Measurements from ENCODE around the gene ELOVL1. TPM values are rescaled to one million over a fixed set of nuclear protein-coding genes. Genes with fewer than 3 reads are reported as not detected.

The ELOVL1 gene
- total RNA-seq, 1 experiment from 2014 or later = 91.3 TPM

DNA sequence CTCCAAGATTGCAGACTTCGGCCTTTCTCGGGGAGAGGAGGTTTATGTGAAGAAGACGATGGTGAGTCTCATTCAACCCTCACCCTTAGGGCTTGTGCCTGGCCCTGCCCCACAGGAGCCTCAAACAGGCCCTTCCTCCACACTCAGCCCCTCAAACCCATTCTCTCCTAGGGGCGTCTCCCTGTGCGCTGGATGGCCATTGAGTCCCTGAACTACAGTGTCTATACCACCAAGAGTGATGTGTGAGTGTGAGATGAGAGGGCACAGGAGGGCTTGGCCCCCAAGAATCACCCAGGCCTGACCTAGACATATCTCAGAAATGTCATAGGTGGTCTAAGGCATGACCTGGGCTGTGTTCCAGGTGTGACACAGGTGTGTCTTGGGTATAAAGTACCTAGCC is 48.5 kb downstream of the ELOVL1 start:
- DNase-seq (ENCODE audit: low read depth, low spot score) (no peak), ATAC-seq (no peak)
- Histone ChIP-seq H3K9me3 (ENCODE audit: control insufficient read depth in 1 of 2, insufficient read depth in 1 of 2, low read depth in 1 of 2, low read length in 2 of 2) (no peaks in the 10 kb centered on the region), H3K4me1 (ENCODE audit: control insufficient read depth in 1 of 2, insufficient read depth in 2 of 2, low read length in 2 of 2) (peaks cover 0 to 27% of the 10 kb centered on the region in 2 experiments; a peak in 2 of 4 replicates), H3K79me2 (ENCODE audit: insufficient read depth, low read length) (no peaks in the 10 kb centered on the region), H3K4me2 (ENCODE audit: low read length) (no peak overlapping the region), H3K36me3 (ENCODE audit: control insufficient read depth in 1 of 2, insufficient read depth in 2 of 2, low read length in 2 of 2) (no peaks in the 10 kb centered on the region), H3K27ac (ENCODE audit: low read depth, low read length) (no peak overlapping the region), H3K27me3 (ENCODE audit: insufficient read depth, low read length) (no peaks in the 10 kb centered on the region), H3K9me2 (ENCODE audit: insufficient read depth) (no peaks in the 10 kb centered on the region), H4K20me1 (ENCODE audit: insufficient read depth) (no peaks in the 10 kb centered on the region), H3K9ac (ENCODE audit: low read length) (no peak overlapping the region), H3K4me3 (replicated peaks in 1 of 2; ENCODE audit: low read depth in 1 of 2, low read length in 2 of 2) (no peak overlapping the region), H2AFZ (ENCODE audit: low read depth, low read length, poor library complexity, severe bottlenecking) (no peak overlapping the region)
- no TSS peak for BruUV-seq (replicated peaks)
- ChIA-PET POLR2A (no interaction called here), CTCF (no interaction called here), RAD21 (ENCODE audit: low non-redundant PET in 1 of 2, low total read pairs in 2 of 2, uncharacterized antibody in 2 of 2, unreplicated experiment in 2 of 2) (no interaction called here)
- TF ChIP-seq EZH2 (IDR thresholded peaks at IDR 0.05) (no peak), FOSL1 (IDR thresholded peaks at IDR 0.05; ENCODE audit: low read depth) (no peak), SP1 (IDR thresholded peaks at IDR 0.05; ENCODE audit: low read depth) (no peak), SIN3A (IDR thresholded peaks at IDR 0.05; ENCODE audit: low read depth) (no peak)
- TF ChIP-seq, protein P1, sequence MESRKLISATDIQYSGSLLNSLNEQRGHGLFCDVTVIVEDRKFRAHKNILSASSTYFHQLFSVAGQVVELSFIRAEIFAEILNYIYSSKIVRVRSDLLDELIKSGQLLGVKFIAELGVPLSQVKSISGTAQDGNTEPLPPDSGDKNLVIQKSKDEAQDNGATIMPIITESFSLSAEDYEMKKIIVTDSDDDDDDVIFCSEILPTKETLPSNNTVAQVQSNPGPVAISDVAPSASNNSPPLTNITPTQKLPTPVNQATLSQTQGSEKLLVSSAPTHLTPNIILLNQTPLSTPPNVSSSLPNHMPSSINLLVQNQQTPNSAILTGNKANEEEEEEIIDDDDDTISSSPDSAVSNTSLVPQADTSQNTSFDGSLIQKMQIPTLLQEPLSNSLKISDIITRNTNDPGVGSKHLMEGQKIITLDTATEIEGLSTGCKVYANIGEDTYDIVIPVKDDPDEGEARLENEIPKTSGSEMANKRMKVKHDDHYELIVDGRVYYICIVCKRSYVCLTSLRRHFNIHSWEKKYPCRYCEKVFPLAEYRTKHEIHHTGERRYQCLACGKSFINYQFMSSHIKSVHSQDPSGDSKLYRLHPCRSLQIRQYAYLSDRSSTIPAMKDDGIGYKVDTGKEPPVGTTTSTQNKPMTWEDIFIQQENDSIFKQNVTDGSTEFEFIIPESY (IDR thresholded peaks at IDR 0.05; ENCODE audit: extremely low read depth, insufficient replicate concordance, low read length) = no peak
- TF ChIP-seq, protein P2, sequence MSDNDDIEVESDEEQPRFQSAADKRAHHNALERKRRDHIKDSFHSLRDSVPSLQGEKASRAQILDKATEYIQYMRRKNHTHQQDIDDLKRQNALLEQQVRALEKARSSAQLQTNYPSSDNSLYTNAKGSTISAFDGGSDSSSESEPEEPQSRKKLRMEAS (IDR thresholded peaks at IDR 0.05) = no peak
- intact Hi-C loops (cut with micrococcal nuclease) = no loop called here

DNA sequence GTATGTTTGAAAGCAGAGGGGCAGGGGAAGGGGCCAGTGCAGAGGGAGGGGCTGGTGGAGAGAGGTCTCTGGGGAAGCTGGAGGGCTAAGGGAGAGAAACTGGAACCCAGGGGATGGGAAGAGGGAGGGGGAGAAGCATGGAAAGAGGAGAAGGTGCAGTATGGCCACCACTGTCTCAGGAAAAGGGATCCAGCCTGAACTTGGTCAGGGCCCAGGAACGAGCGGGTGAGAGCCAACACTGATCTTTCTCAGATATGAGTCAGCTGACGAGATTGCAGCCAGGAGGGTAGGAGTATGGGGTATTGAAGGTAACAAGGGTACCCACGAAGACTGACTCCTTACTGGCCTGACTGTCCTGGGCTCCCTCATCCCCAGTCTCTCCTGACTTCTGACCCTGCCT is 49.0 kb downstream of the ELOVL1 start:
- ATAC-seq = no peak
- intact Hi-C loops (cut with micrococcal nuclease) = no loop called here
- H2AFZ ChIP-seq (ENCODE audit: low read depth, low read length, poor library complexity, severe bottlenecking) = no peak overlapping the region

More for the DNA sequence above, 49.0 kb downstream of the ELOVL1 start:
- H3K9me2 ChIP-seq (ENCODE audit: insufficient read depth) = no peaks in the 10 kb centered on the region
- no peaks in the 10 kb centered on the region for H3K36me3 ChIP-seq (ENCODE audit: control insufficient read depth in 1 of 2, insufficient read depth in 2 of 2, low read length in 2 of 2)
- no peak overlapping the region for H3K27ac ChIP-seq (ENCODE audit: low read depth, low read length)
- no peak for TF ChIP-seq TCF7L2 (IDR thresholded peaks at IDR 0.05; ENCODE audit: borderline replicate concordance, extremely low read depth, insufficient read depth, insufficient read length)
- TF ChIP-seq FOSL1 (IDR thresholded peaks at IDR 0.05; ENCODE audit: low read depth) = no peak
- TF ChIP-seq, protein P1 (IDR thresholded peaks at IDR 0.05; ENCODE audit: extremely low read depth, insufficient replicate concordance, low read length) = no peak
- TF ChIP-seq SIN3A (IDR thresholded peaks at IDR 0.05; ENCODE audit: low read depth) = no peak
- no peak for TF ChIP-seq JUND (IDR thresholded peaks at IDR 0.05)
- TF ChIP-seq POLR2A (IDR thresholded peaks at IDR 0.05; ENCODE audit: borderline replicate concordance, extremely low read depth, insufficient read depth, insufficient read length) = no peak
- TF ChIP-seq YY1 (IDR thresholded peaks at IDR 0.05; ENCODE audit: extremely low read depth, insufficient replicate concordance, low read depth, low read length) = no peak
- TF ChIP-seq CBX3 (IDR thresholded peaks at IDR 0.05; ENCODE audit: low read depth) = no peak
- no peak for TF ChIP-seq SP1 (IDR thresholded peaks at IDR 0.05; ENCODE audit: low read depth)
- no peak for TF ChIP-seq EZH2 (IDR thresholded peaks at IDR 0.05)
- H3K9me3 ChIP-seq (ENCODE audit: control insufficient read depth in 1 of 2, insufficient read depth in 1 of 2, low read depth in 1 of 2, low read length in 2 of 2) = no peaks in the 10 kb centered on the region
- peaks cover 0 to 27% of the 10 kb centered on the region in 2 experiments; a peak in 2 of 4 replicates for H3K4me1 ChIP-seq (ENCODE audit: control insufficient read depth in 1 of 2, insufficient read depth in 2 of 2, low read length in 2 of 2)
- BruUV-seq (replicated peaks) = no TSS peak
- H3K27me3 ChIP-seq (ENCODE audit: insufficient read depth, low read length) = no peaks in the 10 kb centered on the region
- H3K4me3 ChIP-seq (replicated peaks in 1 of 2; ENCODE audit: low read depth in 1 of 2, low read length in 2 of 2) = no peak overlapping the region
- ChIA-PET POLR2A (no interaction called here), CTCF (no interaction called here), RAD21 (ENCODE audit: low non-redundant PET in 1 of 2, low total read pairs in 2 of 2, uncharacterized antibody in 2 of 2, unreplicated experiment in 2 of 2) (no interaction called here)
- no peak overlapping the region for H3K9ac ChIP-seq (ENCODE audit: low read length)
- no peaks in the 10 kb centered on the region for H4K20me1 ChIP-seq (ENCODE audit: insufficient read depth)
- no peak for DNase-seq (ENCODE audit: low read depth, low spot score)
- H3K79me2 ChIP-seq (ENCODE audit: insufficient read depth, low read length) = no peaks in the 10 kb centered on the region
- no peak overlapping the region for H3K4me2 ChIP-seq (ENCODE audit: low read length)
